Myocyte (in vitro differentiated cells): ENCODE results near the gene CDH15. TPM values are rescaled to one million over a fixed set of nuclear protein-coding genes. Genes with fewer than 3 reads are reported as not detected.

Experiments used
- DNase-seq: peaks from one replicate; pipeline ENCODE4 v3.0.0-alpha.2; 2012; ENCODE audit warnings: low read depth
- total RNA-seq: library from RNA; depleted of rRNA; stranded (reverse); fragments of >200 nt; gene quantifications from 2 replicates; pipeline ENCODE4 v1.2.3, GENCODE V29; 2014

Gene CDH15
- total RNA-seq, 1 donor from 2014 or later = 251 TPM

- DNase-seq = peak; percentile 46
Measured at GRCh38 chr16:89198417-89199240, 27.1 kb downstream of the CDH15 start.

GRCh38 chr16:89199241-89200123 lies 27.9 kb downstream of the CDH15 start:
- DNase-seq = peak; percentile 29

GRCh38 chr16:89200124-89200849 lies 28.7 kb downstream of the CDH15 start, which contains the start of gene SLC22A31:
Gene SLC22A31, minus strand, starts transcription at chr16:89200537. Its CDS starts 36 bp downstream, at chr16:89200501.
- DNase-seq = peak; percentile 39

GRCh38 chr16:89200850-89201411 lies 29.4 kb downstream of the CDH15 start:
- no peak for DNase-seq

GRCh38 chr16:89201439-89202377 lies 30.2 kb downstream of the CDH15 start:
- peak; percentile 63 for DNase-seq

GRCh38 chr16:89202422-89203215 lies 31.1 kb downstream of the CDH15 start:
- DNase-seq = no peak

GRCh38 chr16:89207993-89208392 lies 36.4 kb downstream of the CDH15 start:
- no peak for DNase-seq

- DNase-seq = no peak
Measured at GRCh38 chr16:89209522-89210044, 38.0 kb downstream of the CDH15 start.

GRCh38 chr16:89210165-89210903 lies 38.8 kb downstream of the CDH15 start:
- peak; percentile 36 for DNase-seq

GRCh38 chr16:89210904-89211515 lies 39.5 kb downstream of the CDH15 start:
- peak; percentile 86 for DNase-seq

GRCh38 chr16:89216315-89217137 lies 45.0 kb downstream of the CDH15 start:
- DNase-seq = peak; percentile 82

GRCh38 chr16:89217138-89217387 lies 45.5 kb downstream of the CDH15 start:
- DNase-seq = no peak

GRCh38 chr16:89217388-89218191 lies 46.0 kb downstream of the CDH15 start, which contains the start of gene ZNF778:
Gene ZNF778, plus strand, starts transcription at chr16:89217703. Its CDS starts 3,425 bp downstream, at chr16:89221128.
- peak; percentile 87 for DNase-seq

- DNase-seq = no peak
Measured at GRCh38 chr16:89219365-89219764, 47.8 kb downstream of the CDH15 start.

- no peak for DNase-seq
Measured at GRCh38 chr16:89221604-89222003, 50.1 kb downstream of the CDH15 start.

GRCh38 chr16:89222931-89223330 lies 51.4 kb downstream of the CDH15 start:
- DNase-seq = no peak
